OCI-LY1 (cell line): ENCODE measurements around the gene PIP4P1.
A peak's percentile ranks its signal among the peaks of the same experiment; 100 is the strongest.

Experiments
- H2AFZ ChIP-seq: fragments of 200-600 bp; sonication (generic), shearing (Covaris generic); 2 replicates; pipeline ENCODE4 v1.6.0; 2014; ENCODE audit warnings: antibody characterized with exemption, mild to moderate bottlenecking, low read length
- H3F3A ChIP-seq: fragments of 200-600 bp; sonication (generic), shearing (Covaris generic); 2 replicates; pipeline ENCODE4 v1.6.0; 2014; ENCODE audit warnings: mild to moderate bottlenecking, antibody characterized with exemption, low read length, moderate library complexity; ENCODE audit not compliant: insufficient read depth
- H3K27ac ChIP-seq: fragments of 200-600 bp; sonication (generic); 2 replicates; pipeline ENCODE4 v1.5.1; 2014; ENCODE audit warnings: low read length, mixed run types, mild to moderate bottlenecking, low read depth; ENCODE audit not compliant: poor library complexity, severe bottlenecking
- H3K27me3 ChIP-seq: fragments of 200-600 bp; sonication (generic); 2 replicates; pipeline ENCODE4 v1.6.0; 2014; ENCODE audit warnings: antibody characterized with exemption, mild to moderate bottlenecking, low read length, moderate library complexity; ENCODE audit not compliant: insufficient read depth
- H3K36me3 ChIP-seq: fragments of 200-600 bp; sonication (generic); 2 replicates; pipeline ENCODE4 v1.6.1; 2014; ENCODE audit warnings: mild to moderate bottlenecking, antibody characterized with exemption, low read length, moderate library complexity, mixed read lengths; ENCODE audit not compliant: insufficient read depth
- H3K4me1 ChIP-seq: fragments of 200-600 bp; sonication (generic); 2 replicates; pipeline ENCODE4 v1.5.1; 2014; ENCODE audit warnings: mild to moderate bottlenecking, low read length, moderate library complexity; ENCODE audit not compliant: insufficient read depth, severe bottlenecking
- H3K4me2 ChIP-seq: fragments of 200-600 bp; sonication (generic), shearing (Covaris generic); 2 replicates; pipeline ENCODE4 v1.6.1; 2014; ENCODE audit warnings: low read length
- H3K4me3 ChIP-seq: fragments of 200-600 bp; sonication (generic); 2 replicates; pipeline ENCODE4 v1.5.1; 2014; ENCODE audit warnings: low read length, low read depth, mild to moderate bottlenecking, mixed read lengths; ENCODE audit not compliant: poor library complexity, severe bottlenecking
- H3K79me2 ChIP-seq: fragments of 200-600 bp; shearing (Covaris generic); 2 replicates; pipeline ENCODE4 v1.6.1; 2016; ENCODE audit warnings: mixed run types, low read length, mixed read lengths; ENCODE audit not compliant: insufficient read depth
- H3K9ac ChIP-seq: fragments of 200-600 bp; sonication (generic), shearing (Covaris generic); 2 replicates; pipeline ENCODE4 v1.6.1; 2014; ENCODE audit warnings: mild to moderate bottlenecking, low read length, mixed read lengths
- H3K9me2 ChIP-seq: fragments of 200-600 bp; sonication (generic), shearing (Covaris generic); 2 replicates; pipeline ENCODE4 v1.6.1; 2014; ENCODE audit warnings: low read depth, mild to moderate bottlenecking, low read length, mixed read lengths
- H3K9me3 ChIP-seq: fragments of 200-600 bp; shearing (Covaris generic); 2 replicates; pipeline ENCODE4 v1.6.1; 2014; ENCODE audit warnings: low read length, mixed read lengths
- H4K20me1 ChIP-seq: fragments of 200-600 bp; sonication (generic), shearing (Covaris generic); 2 replicates; pipeline ENCODE4 v1.6.0; 2016; ENCODE audit warnings: mild to moderate bottlenecking, low read length; ENCODE audit not compliant: insufficient read depth
- EZH2 ChIP-seq: fragments of 200-600 bp; sonication (generic), shearing (Covaris generic); IDR thresholded peaks from 2 replicates; pipeline ENCODE4 v1.8.0; 2017; ENCODE audit warnings: borderline replicate concordance, mixed run types, mild to moderate bottlenecking, antibody characterized with exemption, low read length, moderate library complexity, mixed read lengths
- TF ChIP-seq, protein P1 (sequence below): fragments of 200-600 bp; sonication (generic), shearing (Covaris generic); IDR thresholded peaks from 2 replicates; pipeline ENCODE4 v1.5.1; 2017; ENCODE audit warnings: mild to moderate bottlenecking, antibody characterized with exemption, low read length, moderate library complexity, mixed read lengths

Gene PIP4P1

DNA sequence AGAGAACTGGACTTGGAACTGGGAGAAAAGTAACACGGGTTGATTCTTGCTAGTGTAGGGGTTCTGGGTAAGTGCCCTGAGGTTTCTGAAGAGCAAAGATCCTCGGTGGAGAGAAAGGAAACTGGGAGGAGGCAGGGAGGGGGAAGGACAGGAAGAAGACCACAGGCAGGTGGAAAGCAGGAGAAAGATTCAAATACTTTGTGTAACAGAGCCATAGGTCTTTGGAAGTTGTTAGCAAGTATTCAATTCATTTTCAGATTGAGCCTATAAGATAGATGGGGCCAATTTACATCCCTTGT is 9.3 kb upstream of the PIP4P1 start:
- Histone ChIP-seq H3K4me2 (peak overlapping the region; percentile 98), H3F3A (no peaks in the 10 kb centered on the region), H3K36me3 (peaks cover 42% of the 10 kb centered on the region), H2AFZ (no peak overlapping the region), H3K9me3 (no peaks in the 10 kb centered on the region), H3K9me2 (no peaks in the 10 kb centered on the region), H4K20me1 (no peaks in the 10 kb centered on the region), H3K27me3 (no peaks in the 10 kb centered on the region), H3K27ac (no peak overlapping the region), H3K79me2 (peaks cover 22% of the 10 kb centered on the region), H3K4me3 (peak overlapping the region; percentile 98), H3K9ac (peak overlapping the region; percentile 98), H3K4me1 (peaks cover 26% of the 10 kb centered on the region)
- no peak for TF ChIP-seq EZH2
- TF ChIP-seq, protein P1, sequence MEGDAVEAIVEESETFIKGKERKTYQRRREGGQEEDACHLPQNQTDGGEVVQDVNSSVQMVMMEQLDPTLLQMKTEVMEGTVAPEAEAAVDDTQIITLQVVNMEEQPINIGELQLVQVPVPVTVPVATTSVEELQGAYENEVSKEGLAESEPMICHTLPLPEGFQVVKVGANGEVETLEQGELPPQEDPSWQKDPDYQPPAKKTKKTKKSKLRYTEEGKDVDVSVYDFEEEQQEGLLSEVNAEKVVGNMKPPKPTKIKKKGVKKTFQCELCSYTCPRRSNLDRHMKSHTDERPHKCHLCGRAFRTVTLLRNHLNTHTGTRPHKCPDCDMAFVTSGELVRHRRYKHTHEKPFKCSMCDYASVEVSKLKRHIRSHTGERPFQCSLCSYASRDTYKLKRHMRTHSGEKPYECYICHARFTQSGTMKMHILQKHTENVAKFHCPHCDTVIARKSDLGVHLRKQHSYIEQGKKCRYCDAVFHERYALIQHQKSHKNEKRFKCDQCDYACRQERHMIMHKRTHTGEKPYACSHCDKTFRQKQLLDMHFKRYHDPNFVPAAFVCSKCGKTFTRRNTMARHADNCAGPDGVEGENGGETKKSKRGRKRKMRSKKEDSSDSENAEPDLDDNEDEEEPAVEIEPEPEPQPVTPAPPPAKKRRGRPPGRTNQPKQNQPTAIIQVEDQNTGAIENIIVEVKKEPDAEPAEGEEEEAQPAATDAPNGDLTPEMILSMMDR = no peak

DNA sequence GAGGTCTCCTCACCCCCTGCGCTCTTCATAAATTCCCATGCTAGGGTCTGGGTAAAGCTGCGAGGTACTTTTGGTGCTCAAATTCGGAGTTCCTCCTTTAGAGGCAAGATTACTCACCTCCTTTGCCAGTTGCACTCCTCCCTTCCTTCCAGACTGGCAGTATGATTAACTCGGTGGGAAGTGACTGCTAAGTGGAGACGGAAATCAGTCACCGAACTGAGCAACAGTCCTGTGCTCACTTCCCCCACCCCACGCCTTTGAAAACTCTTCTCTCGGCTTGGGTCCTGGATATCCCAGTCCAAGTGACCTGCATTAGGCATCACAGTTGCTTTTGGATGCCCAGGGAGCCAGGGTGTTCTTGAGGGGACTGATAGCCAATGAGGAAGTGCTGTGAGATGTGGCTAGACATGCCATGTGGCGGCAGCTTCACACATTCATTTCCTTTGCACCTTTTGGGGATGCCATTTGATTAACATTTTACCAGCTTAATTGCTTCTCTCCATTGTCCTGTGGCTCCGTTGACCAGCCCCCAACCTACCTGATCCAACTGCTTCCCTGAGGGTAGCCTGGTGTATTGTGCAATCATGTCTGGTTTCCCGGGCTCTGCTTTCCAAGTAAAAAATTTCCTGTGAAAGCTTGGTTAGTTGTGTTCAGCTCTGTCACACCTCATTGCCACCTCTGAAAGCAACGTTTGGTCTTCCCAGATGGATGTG is 8.8 kb upstream of the PIP4P1 start:
- peaks cover 22% of the 10 kb centered on the region for H3K79me2 ChIP-seq
- peak overlapping the region; percentile 98 for H3K4me2 ChIP-seq
- H3K9me2 ChIP-seq = no peaks in the 10 kb centered on the region
- peaks cover 37% of the 10 kb centered on the region for H3K36me3 ChIP-seq
- no peaks in the 10 kb centered on the region for H3F3A ChIP-seq
- peak overlapping the region; percentile 98 for H3K4me3 ChIP-seq
- peaks cover 26% of the 10 kb centered on the region for H3K4me1 ChIP-seq
- H3K27ac ChIP-seq = peak overlapping the region; percentile 57
- peak overlapping the region; percentile 78; the same call in 1 of the 2 replicates for H2AFZ ChIP-seq
- no peak for TF ChIP-seq EZH2
- TF ChIP-seq, protein P1 = no peak
- no peaks in the 10 kb centered on the region for H3K27me3 ChIP-seq
- H4K20me1 ChIP-seq = no peaks in the 10 kb centered on the region
- H3K9ac ChIP-seq = peak overlapping the region; percentile 98
- H3K9me3 ChIP-seq = no peaks in the 10 kb centered on the region

- peak within 1 kb of the TSS; percentile 57 for H3K27ac ChIP-seq
Observed at GRCh38 chr14:20469242-20469889, 8.1 kb upstream of the PIP4P1 start, which contains the start of gene PNP. TSS of gene PNP (plus strand) at chr14:20469406. CDS start at chr14:20469525, 119 bp downstream.

More at GRCh38 chr14:20469242-20469889, 8.1 kb upstream of the PIP4P1 start, which contains the start of gene PNP:
- peaks cover 26% of the 10 kb centered on the region for H3K4me1 ChIP-seq
- no peaks in the 10 kb centered on the region for H4K20me1 ChIP-seq
- H3K79me2 ChIP-seq = peaks cover 22% of the 10 kb centered on the region
- H3K4me3 ChIP-seq = peak within 1 kb of the TSS; percentile 98
- H3F3A ChIP-seq = no peaks in the 10 kb centered on the region
- H3K36me3 ChIP-seq = peaks cover 30% of the 10 kb centered on the region
- H3K9ac ChIP-seq = peak within 1 kb of the TSS; percentile 98
- peak within 1 kb of the TSS; percentile 98 for H3K4me2 ChIP-seq
- no peaks in the 10 kb centered on the region for H3K27me3 ChIP-seq
- no peaks in the 10 kb centered on the region for H3K9me2 ChIP-seq
- TF ChIP-seq EZH2 = no peak
- TF ChIP-seq, protein P1 = no peak
- H2AFZ ChIP-seq = peak within 1 kb of the TSS; percentile 78; the same call in 1 of the 2 replicates
- H3K9me3 ChIP-seq = no peaks in the 10 kb centered on the region
